Muscle layer of duodenum (tissue), 2 donors: ENCODE data around the gene CDK5.
A peak's percentile ranks its signal among the peaks of the same experiment; 100 is the strongest.
"Not testable (repeated sequence)": the region's sequence is repeated elsewhere in the genome, so short reads cannot be mapped to it uniquely, and the experiment has no call there.

Source experiments
- H3K27ac ChIP-seq: one replicate; pipeline ENCODE4 v1.7.0; 2013; ENCODE audit warnings: mild to moderate bottlenecking, low read length
- H3K27me3 ChIP-seq: one replicate; pipeline ENCODE4 v1.7.0; 2013; ENCODE audit warnings: low read depth, mild to moderate bottlenecking, control low read depth, low read length
- H3K36me3 ChIP-seq, 2 donors: one replicate each; pipeline ENCODE4 v1.7.0; 2013; ENCODE audit warnings: low read length in 2 of 2, control low read depth in 1 of 2, mild to moderate bottlenecking in 1 of 2; ENCODE audit not compliant: insufficient read depth in 2 of 2, control insufficient read depth in 1 of 2
- H3K4me1 ChIP-seq, 2 donors: one replicate each; pipeline ENCODE4 v1.7.0; 2013; ENCODE audit warnings: low read length in 2 of 2, mild to moderate bottlenecking in 2 of 2, control low read depth in 1 of 2, moderate library complexity in 1 of 2; ENCODE audit not compliant: insufficient read depth in 2 of 2, control insufficient read depth in 1 of 2
- H3K4me3 ChIP-seq, 2 donors: one replicate each; pipeline ENCODE4 v1.7.0; 2013; ENCODE audit warnings: low read length in 2 of 2, low read depth in 1 of 2, mild to moderate bottlenecking in 1 of 2
- H3K9me3 ChIP-seq, 2 donors: one replicate each; pipeline ENCODE4 v1.7.0; 2013; ENCODE audit warnings: low read length in 2 of 2, control low read depth in 1 of 2, mild to moderate bottlenecking in 1 of 2; ENCODE audit not compliant: control insufficient read depth in 1 of 2
- donor health status: healthy.

CDK5 gene

GRCh38 chr7:151026771-151027727, 30.6 kb downstream of the CDK5 start:
- not testable (repeated sequence) for H3K9me3 ChIP-seq, H3K36me3 ChIP-seq, H3K27me3 ChIP-seq, H3K27ac ChIP-seq, H3K4me1 ChIP-seq
- peak overlapping the region in 1 of 2 donors; percentile 67 for H3K4me3 ChIP-seq

- H3K4me1 ChIP-seq, result peaks cover 0 to 7% of the 10 kb centered on the region in 2 donors
- H3K4me3 ChIP-seq, result no peak overlapping the region
- no peak overlapping the region for H3K27ac ChIP-seq
- H3K36me3 ChIP-seq, result no peaks in the 10 kb centered on the region
- H3K27me3 ChIP-seq, result no peaks in the 10 kb centered on the region
- no peaks in the 10 kb centered on the region for H3K9me3 ChIP-seq
Observed at GRCh38 chr7:151025924-151026671, 31.6 kb downstream of the CDK5 start.

- peaks cover 0 to 7% of the 10 kb centered on the region in 2 donors for H3K4me1 ChIP-seq
- H3K9me3 ChIP-seq, result no peaks in the 10 kb centered on the region
- H3K27me3 ChIP-seq, result peaks cover 8% of the 10 kb centered on the region
- no peaks in the 10 kb centered on the region for H3K36me3 ChIP-seq
- H3K4me3 ChIP-seq, result no peak within 1 kb of the TSS
- H3K27ac ChIP-seq, result no peak within 1 kb of the TSS
Observed at GRCh38 chr7:151024435-151025056, 33.2 kb downstream of the CDK5 start, which contains the start of gene ATG9B. Gene ATG9B (minus strand): TSS chr7:151024494. CDS start chr7:151024423, 71 bp downstream.

DNA sequence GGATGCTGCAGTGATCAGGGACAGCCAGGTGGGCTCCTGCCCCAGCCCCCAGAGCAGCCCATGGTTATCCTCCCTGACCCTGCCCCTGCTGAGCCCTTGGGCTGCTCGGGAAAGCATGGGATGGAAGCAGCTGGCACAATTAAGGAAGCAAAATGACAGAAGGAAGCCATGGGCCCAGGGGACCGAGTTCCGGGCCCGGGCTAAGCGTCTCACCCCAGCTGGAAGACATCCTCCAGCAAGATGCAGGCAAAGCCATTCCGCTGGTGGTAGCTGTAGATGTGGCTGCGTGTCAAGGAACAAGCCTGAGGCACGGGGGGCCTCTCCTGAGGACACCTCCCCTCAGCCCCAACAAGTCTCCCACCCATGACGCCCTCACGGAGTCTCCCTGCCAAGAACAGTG, 34.5 kb downstream of the CDK5 start:
- Histone ChIP-seq H3K27ac (no peak overlapping the region), H3K4me3 (no peak overlapping the region), H3K27me3 (peaks cover 15% of the 10 kb centered on the region), H3K36me3 (no peaks in the 10 kb centered on the region), H3K9me3 (no peaks in the 10 kb centered on the region), H3K4me1 (peaks cover 0 to 4% of the 10 kb centered on the region in 2 donors)

GRCh38 chr7:151020231-151020630, 37.5 kb downstream of the CDK5 start:
- Histone ChIP-seq H3K9me3 (no peaks in the 10 kb centered on the region), H3K27me3 (peaks cover 20% of the 10 kb centered on the region), H3K36me3 (no peaks in the 10 kb centered on the region), H3K4me3 (no peak overlapping the region), H3K4me1 (peaks cover 0 to 9% of the 10 kb centered on the region in 2 donors), H3K27ac (no peak overlapping the region)

- H3K36me3 ChIP-seq, result no peaks in the 10 kb centered on the region
- H3K4me1 ChIP-seq, result peaks cover 0 to 10% of the 10 kb centered on the region in 2 donors
- H3K27ac ChIP-seq, result no peak overlapping the region
- H3K4me3 ChIP-seq, result peak overlapping the region in 1 of 2 donors; percentile 48
- no peaks in the 10 kb centered on the region for H3K9me3 ChIP-seq
- H3K27me3 ChIP-seq, result peaks cover 20% of the 10 kb centered on the region
Observed at GRCh38 chr7:151019130-151019447, 38.6 kb downstream of the CDK5 start.

DNA sequence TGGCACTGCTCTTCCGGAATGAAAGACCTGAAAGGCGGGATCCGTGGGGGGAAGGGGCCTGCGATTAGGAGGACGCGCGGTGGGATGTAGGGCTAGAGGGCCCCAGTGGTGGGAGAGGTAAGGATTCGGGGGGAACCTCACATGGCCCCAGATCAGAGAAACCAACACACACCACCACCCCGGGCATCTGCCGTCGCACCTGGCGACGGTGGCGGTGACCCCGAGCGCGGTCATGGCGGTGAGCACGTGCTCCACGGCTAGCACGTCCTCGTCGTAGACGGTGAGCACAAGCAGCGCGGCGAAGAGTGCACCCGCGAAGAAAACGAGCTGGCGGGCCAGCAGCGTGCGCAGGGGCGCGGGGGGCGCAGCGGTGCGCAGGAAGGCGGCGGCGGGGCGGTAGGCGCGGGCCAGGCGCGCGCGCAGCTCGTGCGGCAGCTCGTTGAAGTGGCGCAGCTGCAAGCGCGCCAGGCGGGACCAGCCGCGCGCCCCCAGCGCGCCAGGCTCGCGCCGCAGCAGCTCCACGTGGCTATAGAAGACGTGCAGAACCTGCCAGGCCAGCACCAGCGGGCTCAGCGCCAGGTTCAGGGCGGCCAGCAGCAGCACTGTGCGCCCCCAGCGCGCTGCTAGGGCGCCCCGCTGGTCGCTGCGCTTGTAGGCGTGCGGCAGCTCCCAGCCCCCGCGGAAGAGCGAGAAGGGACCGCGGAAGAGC, 39.1 kb downstream of the CDK5 start:
- Histone ChIP-seq H3K36me3 (no peaks in the 10 kb centered on the region), H3K4me3 (peak overlapping the region; percentile 11 to 50), H3K4me1 (peaks cover 0 to 15% of the 10 kb centered on the region in 2 donors), H3K9me3 (no peaks in the 10 kb centered on the region), H3K27me3 (peaks cover 20% of the 10 kb centered on the region), H3K27ac (no peak overlapping the region)

GRCh38 chr7:151017953-151018420, 39.7 kb downstream of the CDK5 start:
- Histone ChIP-seq H3K4me1 (peaks cover under 1 to 21% of the 10 kb centered on the region in 2 donors), H3K9me3 (no peaks in the 10 kb centered on the region), H3K27ac (no peak overlapping the region), H3K27me3 (peaks cover 20% of the 10 kb centered on the region), H3K4me3 (peak overlapping the region; percentile 11 to 50), H3K36me3 (no peaks in the 10 kb centered on the region)

GRCh38 chr7:151017370-151017952, 40.2 kb downstream of the CDK5 start:
- Histone ChIP-seq H3K4me3 (no peak overlapping the region), H3K27ac (no peak overlapping the region), H3K4me1 (peaks cover 6 to 26% of the 10 kb centered on the region in 2 donors), H3K27me3 (peaks cover 21% of the 10 kb centered on the region), H3K36me3 (no peaks in the 10 kb centered on the region), H3K9me3 (no peaks in the 10 kb centered on the region)

DNA sequence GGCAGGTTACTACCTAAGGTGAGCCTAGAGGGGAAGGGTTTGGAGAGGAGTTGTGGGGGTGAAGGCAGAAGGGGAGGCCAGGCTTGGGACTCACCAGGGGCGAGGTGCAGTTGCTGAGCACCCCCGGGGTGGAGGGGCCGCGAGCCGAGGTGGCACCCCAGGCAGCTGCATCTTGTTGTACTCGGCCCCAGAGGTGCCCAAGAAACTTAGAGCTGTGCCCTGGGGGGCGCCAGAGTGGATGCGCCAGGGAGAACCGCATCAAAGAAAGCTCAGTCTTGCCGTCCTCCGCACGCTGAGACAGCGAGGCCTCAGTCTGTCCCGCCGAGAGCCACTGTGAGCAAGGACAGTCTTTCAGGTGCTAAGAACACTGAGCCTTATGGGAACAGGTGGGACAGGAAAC, 40.8 kb downstream of the CDK5 start:
- Histone ChIP-seq H3K4me1 (peaks cover 6 to 26% of the 10 kb centered on the region in 2 donors), H3K36me3 (no peaks in the 10 kb centered on the region), H3K9me3 (no peaks in the 10 kb centered on the region), H3K27me3 (peaks cover 25% of the 10 kb centered on the region), H3K4me3 (no peak overlapping the region), H3K27ac (no peak overlapping the region)
